Uterus (tissue), 4 donors: ENCODE data around the gene AGPAT2. TPM values are rescaled to one million over a fixed set of nuclear protein-coding genes. Genes with fewer than 3 reads are reported as not detected.

Experiments
- DNase-seq, 2 donors: peaks; one replicate each; pipeline ENCODE4 v3.0.0-alpha.2; 2019 to 2020
- H3K27ac ChIP-seq, 2 donors: fragments of 200-600 bp; sonication (generic); 1 replicate in 1 of 2; 2 replicates in 1 of 2; pipeline ENCODE4 v1.5.1; 2016 to 2018
- H3K27me3 ChIP-seq, 2 donors: fragments of 200-600 bp; sonication (generic); one replicate each; pipeline ENCODE4 v1.5.1; 2018 to 2019; ENCODE audit warnings: control low read depth in 1 of 2
- H3K36me3 ChIP-seq, 2 donors: fragments of 200-600 bp; sonication (generic); one replicate each; pipeline ENCODE4 v1.5.1; 2019; ENCODE audit warnings: control low read depth in 1 of 2
- H3K4me1 ChIP-seq, 2 donors: fragments of 200-600 bp; sonication (generic); one replicate each; pipeline ENCODE4 v1.5.1; 2018 to 2019; ENCODE audit warnings: control low read depth in 1 of 2
- H3K4me3 ChIP-seq, 2 donors: fragments of 200-600 bp; sonication (generic); 1 replicate in 1 of 2; 2 replicates in 1 of 2; pipeline ENCODE4 v1.5.1; 2018 to 2019; ENCODE audit warnings: mild to moderate bottlenecking in 1 of 2
- H3K9me3 ChIP-seq, 2 donors: fragments of 200-600 bp; sonication (generic); one replicate each; pipeline ENCODE4 v1.5.1; 2019; ENCODE audit warnings: control low read depth in 1 of 2
- POLR2A ChIP-seq, 2 donors: fragments of 450-650 bp; IDR thresholded peaks; one replicate each; pipeline ENCODE4 v1.6.1; 2016; ENCODE audit warnings: antibody characterized with exemption in 2 of 2, mild to moderate bottlenecking in 1 of 2, moderate library complexity in 1 of 2
- intact Hi-C: fragments of 100-400 bp; cut with DNase I; formaldehyde crosslinking; loops from one replicate; pipeline ENCODE4 v1.15.1; 2023; ENCODE audit warnings: low total_unique reads
- total RNA-seq, 4 donors: library from RNA; depleted of rRNA in 3 of 4; stranded (reverse); fragments of >200 nt in 3 of 4; gene quantifications; one replicate each; pipeline versions ENCODE4 v1.1.0 to v1.2.4, GENCODE V29; 2014 to 2023
- TF ChIP-seq, protein P1 (sequence below), 4 experiments: fragments of 200-600 bp in 2 of 4; fragments of 450-650 bp in 2 of 4; sonication (generic) in 2 of 4; IDR thresholded peaks; one replicate each; pipeline ENCODE4 v1.5.1; 2016 to 2019; ENCODE audit warnings: antibody characterized with exemption in 4 of 4, mild to moderate bottlenecking in 2 of 4, moderate library complexity in 1 of 4
- donor health status: DM: yes; HTN: yes; CAD: no.

Gene AGPAT2
- total RNA-seq, 4 donors from 2014 or later: 22.7 to 45.1 (median 38.6) TPM

- H3K27ac ChIP-seq: peak overlapping the region in 1 of 2 donors; percentile 40
- peak overlapping the region; percentile 53 to 57 for H3K4me3 ChIP-seq
- H3K9me3 ChIP-seq: no peaks in the 10 kb centered on the region
- no peaks in the 10 kb centered on the region for H3K27me3 ChIP-seq
- intact Hi-C loops: no loop called here
- no peak for DNase-seq
- TF ChIP-seq, protein P1, sequence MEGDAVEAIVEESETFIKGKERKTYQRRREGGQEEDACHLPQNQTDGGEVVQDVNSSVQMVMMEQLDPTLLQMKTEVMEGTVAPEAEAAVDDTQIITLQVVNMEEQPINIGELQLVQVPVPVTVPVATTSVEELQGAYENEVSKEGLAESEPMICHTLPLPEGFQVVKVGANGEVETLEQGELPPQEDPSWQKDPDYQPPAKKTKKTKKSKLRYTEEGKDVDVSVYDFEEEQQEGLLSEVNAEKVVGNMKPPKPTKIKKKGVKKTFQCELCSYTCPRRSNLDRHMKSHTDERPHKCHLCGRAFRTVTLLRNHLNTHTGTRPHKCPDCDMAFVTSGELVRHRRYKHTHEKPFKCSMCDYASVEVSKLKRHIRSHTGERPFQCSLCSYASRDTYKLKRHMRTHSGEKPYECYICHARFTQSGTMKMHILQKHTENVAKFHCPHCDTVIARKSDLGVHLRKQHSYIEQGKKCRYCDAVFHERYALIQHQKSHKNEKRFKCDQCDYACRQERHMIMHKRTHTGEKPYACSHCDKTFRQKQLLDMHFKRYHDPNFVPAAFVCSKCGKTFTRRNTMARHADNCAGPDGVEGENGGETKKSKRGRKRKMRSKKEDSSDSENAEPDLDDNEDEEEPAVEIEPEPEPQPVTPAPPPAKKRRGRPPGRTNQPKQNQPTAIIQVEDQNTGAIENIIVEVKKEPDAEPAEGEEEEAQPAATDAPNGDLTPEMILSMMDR (IDR thresholded peaks at IDR 0.05): no peak
- no peak for TF ChIP-seq POLR2A (IDR thresholded peaks at IDR 0.05)
- no peaks in the 10 kb centered on the region for H3K36me3 ChIP-seq
- H3K4me1 ChIP-seq: peaks cover 0 to 13% of the 10 kb centered on the region in 2 donors
These were observed 39.5 kb upstream of the AGPAT2 start for GRCh38 chr9:136726631-136727191.

DNA sequence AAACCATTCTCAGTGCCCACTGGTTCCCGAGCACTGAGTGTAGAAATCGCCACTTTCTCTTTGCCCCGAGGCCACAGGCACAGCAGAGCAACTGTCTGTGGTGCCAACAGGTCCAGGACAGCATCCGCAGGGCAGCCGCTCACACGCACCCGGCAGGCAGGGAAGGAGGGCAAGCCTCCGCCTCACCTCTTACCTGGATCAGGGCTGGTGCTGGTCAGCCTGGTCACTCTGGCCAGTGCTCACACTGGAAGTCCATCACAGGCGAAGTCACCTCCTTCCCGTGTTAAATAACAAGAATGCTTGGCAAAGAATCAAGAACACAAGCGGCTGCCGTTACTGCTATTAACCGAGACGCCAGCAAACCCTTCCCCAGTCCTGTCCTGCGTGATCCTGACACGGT lies 38.9 kb upstream of the AGPAT2 start:
- H3K27ac ChIP-seq: peak overlapping the region in 1 of 2 donors; percentile 10
- H3K4me3 ChIP-seq: no peak overlapping the region
- intact Hi-C loops: no loop called here
- no peak for DNase-seq
- H3K27me3 ChIP-seq: no peaks in the 10 kb centered on the region
- H3K9me3 ChIP-seq: no peaks in the 10 kb centered on the region
- TF ChIP-seq POLR2A (IDR thresholded peaks at IDR 0.05): no peak
- TF ChIP-seq, protein P1 (IDR thresholded peaks at IDR 0.05): no peak
- no peaks in the 10 kb centered on the region for H3K36me3 ChIP-seq
- H3K4me1 ChIP-seq: peaks cover 0 to 13% of the 10 kb centered on the region in 2 donors

DNA sequence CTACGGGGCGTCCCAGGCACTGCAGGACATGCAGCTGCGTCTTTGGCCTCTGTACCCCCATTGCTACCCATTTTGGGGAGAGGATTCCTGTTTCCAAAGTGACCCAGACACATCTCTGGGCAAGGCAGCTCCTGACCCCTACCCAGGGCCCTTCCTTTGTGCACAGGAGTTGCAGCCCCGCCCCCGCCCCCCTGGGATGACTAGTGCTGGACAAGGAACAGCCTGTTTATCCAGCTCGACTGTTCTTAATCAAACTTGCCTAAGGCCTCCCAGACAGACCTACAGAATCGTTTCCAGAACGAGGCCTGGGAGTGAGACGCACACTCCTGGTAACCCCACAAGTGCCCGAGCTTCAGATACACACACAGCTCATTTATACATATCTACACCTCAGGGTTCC lies 38.4 kb upstream of the AGPAT2 start:
- intact Hi-C loops: no loop called here
- H3K9me3 ChIP-seq: no peaks in the 10 kb centered on the region
- H3K4me3 ChIP-seq: no peak overlapping the region
- TF ChIP-seq, protein P1 (IDR thresholded peaks at IDR 0.05): no peak
- TF ChIP-seq POLR2A (IDR thresholded peaks at IDR 0.05): no peak
- H3K27me3 ChIP-seq: no peaks in the 10 kb centered on the region
- peaks cover 0 to 13% of the 10 kb centered on the region in 2 donors for H3K4me1 ChIP-seq
- H3K36me3 ChIP-seq: no peaks in the 10 kb centered on the region
- DNase-seq: no peak
- no peak overlapping the region for H3K27ac ChIP-seq

DNA sequence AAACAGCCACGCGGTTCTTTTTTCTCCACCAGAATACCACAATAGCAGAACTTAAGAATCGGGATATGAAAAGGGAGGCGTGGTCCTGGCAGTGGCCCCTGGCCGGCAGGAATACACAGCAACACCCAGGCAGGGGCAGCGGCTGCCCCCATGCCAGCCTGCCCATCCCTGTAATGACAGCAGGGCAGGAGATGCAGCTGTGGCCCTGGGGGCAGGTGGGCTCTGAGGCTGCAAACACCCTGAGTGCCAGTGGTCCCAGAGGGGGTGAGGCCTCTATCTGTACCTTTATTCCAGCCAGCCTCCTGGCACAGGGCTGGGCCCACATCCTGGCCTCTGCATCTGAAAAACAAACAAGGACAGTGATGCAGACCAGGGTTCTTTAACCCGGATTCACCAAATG lies 37.5 kb upstream of the AGPAT2 start:
- H3K9me3 ChIP-seq: no peaks in the 10 kb centered on the region
- TF ChIP-seq POLR2A (IDR thresholded peaks at IDR 0.05): no peak
- TF ChIP-seq, protein P1 (IDR thresholded peaks at IDR 0.05): no peak
- no peak for DNase-seq
- no peak overlapping the region for H3K27ac ChIP-seq
- no peaks in the 10 kb centered on the region for H3K27me3 ChIP-seq
- intact Hi-C loops: no loop called here
- H3K36me3 ChIP-seq: no peaks in the 10 kb centered on the region
- no peak overlapping the region for H3K4me3 ChIP-seq
- peaks cover 0 to 20% of the 10 kb centered on the region in 2 donors for H3K4me1 ChIP-seq

GRCh38 chr9:136723989-136724388 lies 36.7 kb upstream of the AGPAT2 start:
- Histone ChIP-seq H3K27me3 (no peaks in the 10 kb centered on the region), H3K9me3 (no peaks in the 10 kb centered on the region), H3K27ac (no peak overlapping the region), H3K4me3 (no peak overlapping the region), H3K4me1 (peaks cover 0 to 21% of the 10 kb centered on the region in 2 donors), H3K36me3 (no peaks in the 10 kb centered on the region)
- no peak for DNase-seq
- intact Hi-C loops: no loop called here
- TF ChIP-seq POLR2A (IDR thresholded peaks at IDR 0.05): no peak
